Left ventricle myocardium inferior (tissue), 1 donor: ENCODE data around the gene ITIH5. TPM values are rescaled to one million over a fixed set of nuclear protein-coding genes. Genes with fewer than 3 reads are reported as not detected.

Source experiments
- DNase-seq: peaks from one replicate; pipeline ENCODE4 v3.0.0-alpha.2; 2020
- H3K27ac ChIP-seq: fragments of 200-600 bp; replicated peaks from 2 replicates; pipeline ENCODE4 v1.8.0; 2021
- H3K27me3 ChIP-seq: fragments of 200-600 bp; 2 replicates; pipeline ENCODE4 v1.8.0; 2021; ENCODE audit warnings: low read depth
- H3K36me3 ChIP-seq: fragments of 200-600 bp; 2 replicates; pipeline ENCODE4 v1.8.0; 2021
- H3K4me1 ChIP-seq: fragments of 200-600 bp; 2 replicates; pipeline ENCODE4 v1.8.0; 2021
- H3K4me3 ChIP-seq: fragments of 200-600 bp; 2 replicates; pipeline ENCODE4 v1.8.0; 2021; ENCODE audit warnings: mild to moderate bottlenecking, moderate library complexity
- H3K9me3 ChIP-seq: fragments of 200-600 bp; replicated peaks from 2 replicates; pipeline ENCODE4 v1.8.0; 2021
- CTCF ChIP-seq: fragments of 200-600 bp; IDR thresholded peaks from 2 replicates; pipeline ENCODE4 v1.8.0; 2021; ENCODE audit warnings: antibody characterized with exemption, mild to moderate bottlenecking, borderline replicate concordance
- intact Hi-C: fragments of 100-400 bp; cut with micrococcal nuclease; formaldehyde crosslinking; loops from one replicate; pipeline ENCODE4 v1.11.0; 2022
- total RNA-seq: library from RNA; stranded (reverse); fragmentation: NEBNext Ultra II Directional; extraction: Animal tissue kit (Norgen Biotek cat#: 25700); gene quantifications from one replicate; pipeline ENCODE4 v1.2.1, GENCODE V29; 2021
- donor health status: DM: no; HTN: yes; CAD: no; lungs with severe emphysema.

Gene ITIH5
- total RNA-seq, 1 donor from 2014 or later: 10.8 TPM

DNA sequence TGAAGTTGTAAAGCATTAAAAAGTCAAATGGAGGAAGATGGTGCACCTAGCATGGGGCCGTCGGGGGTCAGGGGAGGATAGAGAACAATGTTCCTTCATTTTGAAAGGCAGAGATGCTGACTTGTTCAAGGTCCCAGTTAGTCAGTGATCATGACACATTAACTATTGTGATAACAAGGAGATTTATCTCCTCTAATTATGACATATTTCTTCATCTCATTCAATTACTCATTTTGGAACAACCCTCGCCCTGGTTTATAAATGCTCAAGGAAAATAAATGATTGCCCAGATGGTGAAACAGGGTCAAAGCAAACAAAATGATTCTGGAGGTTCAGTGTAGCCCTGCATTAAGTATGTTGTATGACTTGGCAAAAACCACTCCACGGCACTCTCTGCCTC, 106.2 kb downstream of the ITIH5 start:
- intact Hi-C loops: no loop called here
- Histone ChIP-seq H3K4me3 (no peak overlapping the region), H3K9me3 (no peaks in the 10 kb centered on the region), H3K4me1 (peaks cover 41% of the 10 kb centered on the region), H3K27me3 (no peaks in the 10 kb centered on the region), H3K36me3 (no peaks in the 10 kb centered on the region), H3K27ac (peak overlapping the region; percentile 71)
- TF ChIP-seq CTCF: no peak
- no peak for DNase-seq

- peaks cover 44% of the 10 kb centered on the region for H3K4me1 ChIP-seq
- no peak for TF ChIP-seq CTCF
- no peaks in the 10 kb centered on the region for H3K36me3 ChIP-seq
- no peak for DNase-seq
- H3K27me3 ChIP-seq: no peaks in the 10 kb centered on the region
- no peak overlapping the region for H3K27ac ChIP-seq
- no peaks in the 10 kb centered on the region for H3K9me3 ChIP-seq
- intact Hi-C loops: no loop called here
- no peak overlapping the region for H3K4me3 ChIP-seq
These were observed 107.4 kb downstream of the ITIH5 start for GRCh38 chr10:7559386-7559785.

GRCh38 chr10:7558036-7558435, 108.7 kb downstream of the ITIH5 start:
- H3K9me3 ChIP-seq: no peaks in the 10 kb centered on the region
- intact Hi-C loops: no loop called here
- no peak overlapping the region for H3K27ac ChIP-seq
- peaks cover 31% of the 10 kb centered on the region for H3K4me1 ChIP-seq
- DNase-seq: no peak
- no peaks in the 10 kb centered on the region for H3K36me3 ChIP-seq
- no peak for TF ChIP-seq CTCF
- H3K27me3 ChIP-seq: peaks cover 2% of the 10 kb centered on the region
- H3K4me3 ChIP-seq: no peak overlapping the region

DNA sequence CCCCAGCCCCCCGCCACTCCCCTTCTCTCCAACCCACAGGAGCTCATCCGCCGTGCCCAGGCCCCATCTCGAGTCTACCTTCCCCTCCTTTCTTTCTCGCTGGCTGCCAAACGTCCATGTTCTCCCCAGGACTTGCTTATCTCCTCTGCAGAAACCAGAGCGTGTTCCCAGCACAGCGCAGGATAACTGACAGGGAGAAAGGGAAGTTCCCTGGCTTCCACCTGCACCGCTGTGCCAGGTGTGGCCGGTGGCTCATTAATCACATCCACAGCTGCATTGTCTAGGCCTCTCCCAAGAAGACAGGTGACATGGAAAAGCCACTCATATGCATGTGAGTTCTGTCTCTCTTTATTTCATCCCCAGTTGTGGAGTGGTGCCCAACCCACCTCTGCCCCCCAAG, 113.2 kb downstream of the ITIH5 start:
- H3K4me1 ChIP-seq: peaks cover 11% of the 10 kb centered on the region

DNA sequence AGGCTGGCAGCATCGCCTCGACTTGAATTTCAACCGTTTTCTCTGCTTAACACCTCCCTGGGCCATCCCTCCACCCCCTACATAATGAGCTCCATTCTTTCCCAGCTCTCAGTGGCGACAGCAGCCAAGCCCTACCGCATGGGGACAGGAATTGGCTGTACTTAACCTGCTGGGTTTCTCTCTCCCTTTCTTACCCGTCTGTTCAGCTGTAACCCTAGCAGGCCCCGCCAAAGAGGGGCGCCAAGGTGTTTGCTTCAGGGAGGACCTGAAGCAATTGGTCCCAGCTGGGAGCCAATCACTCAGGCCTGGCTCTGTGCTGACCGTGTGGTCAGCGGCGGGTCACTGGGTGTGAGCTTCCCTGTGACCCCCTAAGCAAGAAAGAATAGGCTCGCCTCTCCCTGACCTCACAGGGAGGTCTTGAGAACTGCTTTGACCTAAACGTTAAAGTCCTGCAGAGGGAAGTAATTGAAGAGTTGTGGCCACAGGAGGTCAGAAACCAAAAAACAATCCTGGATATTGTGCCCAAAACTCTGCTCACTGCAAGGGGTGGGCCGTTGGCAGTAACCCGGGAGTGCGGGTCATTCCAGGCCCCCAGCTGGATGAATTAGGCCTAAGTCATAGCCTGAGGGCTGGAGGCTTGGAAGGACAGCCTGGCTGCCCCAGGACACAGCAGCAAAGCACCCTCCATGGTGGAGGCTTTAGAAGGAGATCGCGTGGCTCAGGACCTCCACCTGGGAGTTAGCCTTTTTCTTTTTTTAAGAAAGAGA, 114.6 kb downstream of the ITIH5 start:
- peak; percentile 55 for DNase-seq
- Histone ChIP-seq H3K9me3 (no peaks in the 10 kb centered on the region), H3K36me3 (no peaks in the 10 kb centered on the region), H3K27me3 (peaks cover 4% of the 10 kb centered on the region), H3K27ac (peak overlapping the region; percentile 72), H3K4me1 (peaks cover 21% of the 10 kb centered on the region), H3K4me3 (no peak overlapping the region)
- TF ChIP-seq CTCF: no peak
- intact Hi-C loops: no loop called here

More for the DNA sequence above, 113.2 kb downstream of the ITIH5 start:
- H3K27me3 ChIP-seq: peaks cover 4% of the 10 kb centered on the region
- H3K36me3 ChIP-seq: no peaks in the 10 kb centered on the region
- no peak overlapping the region for H3K27ac ChIP-seq
- H3K4me3 ChIP-seq: no peak overlapping the region
- no peak for DNase-seq
- intact Hi-C loops: no loop called here
- no peak for TF ChIP-seq CTCF
- H3K9me3 ChIP-seq: no peaks in the 10 kb centered on the region
